Fibroblast of lung (primary cell): ENCODE results near the gene APOO.

ENCODE experiments used
- CTCF ChIP-seq, 2 donors: IDR thresholded peaks in 1 of 2; conservative IDR thresholded peaks in 1 of 2; 1 replicate in 1 of 2; 2 replicates in 1 of 2; pipeline ENCODE4 v1.5.1; 2011 to 2012; ENCODE audit warnings: low read length in 2 of 2, control low read depth in 1 of 2, inconsistent platforms in 1 of 2, low read depth in 1 of 2, mild to moderate bottlenecking in 1 of 2
- EZH2 ChIP-seq: IDR thresholded peaks from 2 replicates; pipeline ENCODE4 v1.5.1; 2012; ENCODE audit warnings: low read length, control low read depth, mild to moderate bottlenecking; ENCODE audit errors: missing control alignments

GRCh38 chrX:23879380-23880090 is 28.2 kb downstream of the APOO start:
- TF ChIP-seq CTCF (conservative IDR thresholded peaks at IDR 0.05 in 1 of 2, IDR thresholded peaks at IDR 0.05 in 1 of 2; ENCODE audit: low read depth in 1 of 2, low read length in 2 of 2) (no peak), EZH2 (no peak)
